Subcutaneous adipose tissue (tissue), 4 donors: ENCODE results near the gene SS18. TPM values are rescaled to one million over a fixed set of nuclear protein-coding genes. Genes with fewer than 3 reads are reported as not detected.

Experiments used
- total RNA-seq, 4 donors: library from RNA; depleted of rRNA; stranded (reverse); fragments of >200 nt; gene quantifications; one replicate each; pipeline ENCODE4 v1.1.0, GENCODE V29; 2016
- TF ChIP-seq, protein P1 (sequence below): fragments of 450-650 bp; IDR thresholded peaks from one replicate; pipeline ENCODE4 v1.5.1; 2016; ENCODE audit warnings: low read depth, mild to moderate bottlenecking, control low read depth, antibody characterized with exemption, moderate library complexity

SS18 gene
- total RNA-seq, 4 donors from 2014 or later = 93.4 to 100 (median 97.8) TPM

GRCh38 chr18:26086959-26087358, 3.5 kb downstream of the SS18 start:
- TF ChIP-seq, protein P1, sequence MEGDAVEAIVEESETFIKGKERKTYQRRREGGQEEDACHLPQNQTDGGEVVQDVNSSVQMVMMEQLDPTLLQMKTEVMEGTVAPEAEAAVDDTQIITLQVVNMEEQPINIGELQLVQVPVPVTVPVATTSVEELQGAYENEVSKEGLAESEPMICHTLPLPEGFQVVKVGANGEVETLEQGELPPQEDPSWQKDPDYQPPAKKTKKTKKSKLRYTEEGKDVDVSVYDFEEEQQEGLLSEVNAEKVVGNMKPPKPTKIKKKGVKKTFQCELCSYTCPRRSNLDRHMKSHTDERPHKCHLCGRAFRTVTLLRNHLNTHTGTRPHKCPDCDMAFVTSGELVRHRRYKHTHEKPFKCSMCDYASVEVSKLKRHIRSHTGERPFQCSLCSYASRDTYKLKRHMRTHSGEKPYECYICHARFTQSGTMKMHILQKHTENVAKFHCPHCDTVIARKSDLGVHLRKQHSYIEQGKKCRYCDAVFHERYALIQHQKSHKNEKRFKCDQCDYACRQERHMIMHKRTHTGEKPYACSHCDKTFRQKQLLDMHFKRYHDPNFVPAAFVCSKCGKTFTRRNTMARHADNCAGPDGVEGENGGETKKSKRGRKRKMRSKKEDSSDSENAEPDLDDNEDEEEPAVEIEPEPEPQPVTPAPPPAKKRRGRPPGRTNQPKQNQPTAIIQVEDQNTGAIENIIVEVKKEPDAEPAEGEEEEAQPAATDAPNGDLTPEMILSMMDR = no peak

GRCh38 chr18:26085056-26085455, 5.4 kb downstream of the SS18 start:
- TF ChIP-seq, protein P1 = no peak

DNA sequence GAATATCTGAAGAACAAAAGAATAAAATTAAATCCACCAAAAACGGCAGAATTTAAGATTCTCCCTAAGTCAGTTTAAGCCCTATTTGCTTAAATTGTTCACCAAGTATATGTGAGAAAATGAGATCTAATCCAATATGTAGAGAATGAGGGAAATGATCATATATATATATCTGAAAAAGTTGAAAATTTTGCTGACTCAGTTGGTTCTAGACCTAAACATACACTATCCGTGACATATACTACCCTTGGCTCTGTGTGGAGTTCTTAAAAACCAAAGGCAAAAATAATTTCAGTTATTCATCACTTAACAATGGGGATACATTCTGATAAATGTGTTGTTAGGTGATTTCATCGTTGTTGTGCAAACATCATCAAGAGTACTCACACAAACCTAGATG, 7.3 kb downstream of the SS18 start:
- TF ChIP-seq, protein P1 = no peak

GRCh38 chr18:26082475-26082874, 7.9 kb downstream of the SS18 start:
- TF ChIP-seq, protein P1 = no peak

DNA sequence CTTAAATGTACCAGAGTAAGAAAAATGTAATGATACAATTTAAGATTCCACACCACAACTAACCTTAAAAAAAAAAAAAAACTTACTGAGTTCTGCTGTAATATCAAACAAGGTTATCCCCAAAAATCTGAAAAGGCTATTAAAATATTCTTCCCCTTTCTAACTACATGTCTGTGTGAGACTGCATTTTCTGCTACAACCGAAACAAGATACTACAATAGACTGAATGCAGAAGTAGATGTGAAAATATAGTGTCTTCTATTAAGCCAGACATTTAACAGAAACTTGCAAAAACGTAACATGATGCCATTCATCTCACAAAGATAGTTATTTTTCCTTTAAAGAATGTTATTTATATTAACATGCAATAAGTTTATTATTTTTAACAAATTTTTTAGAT, 16.2 kb downstream of the SS18 start:
- TF ChIP-seq, protein P1 = no peak

DNA sequence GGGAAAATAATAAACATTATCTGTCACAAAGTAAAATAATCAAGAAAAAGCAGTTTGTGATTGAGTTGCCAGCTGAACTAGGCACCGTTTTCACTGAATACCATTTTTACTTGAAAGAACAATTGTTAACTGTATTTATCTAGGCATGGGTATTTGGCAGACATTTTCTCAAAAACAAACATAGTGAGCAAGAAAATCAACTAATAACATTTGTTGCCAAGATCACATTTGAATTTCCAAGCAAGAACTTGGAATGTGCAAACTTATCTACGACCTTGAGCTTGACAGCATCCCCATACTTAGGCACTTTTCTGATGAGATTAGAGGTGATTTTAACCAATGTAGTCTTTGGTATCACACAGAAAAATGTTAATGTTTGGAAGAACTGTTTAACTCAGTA, 16.7 kb downstream of the SS18 start:
- TF ChIP-seq, protein P1 = no peak

DNA sequence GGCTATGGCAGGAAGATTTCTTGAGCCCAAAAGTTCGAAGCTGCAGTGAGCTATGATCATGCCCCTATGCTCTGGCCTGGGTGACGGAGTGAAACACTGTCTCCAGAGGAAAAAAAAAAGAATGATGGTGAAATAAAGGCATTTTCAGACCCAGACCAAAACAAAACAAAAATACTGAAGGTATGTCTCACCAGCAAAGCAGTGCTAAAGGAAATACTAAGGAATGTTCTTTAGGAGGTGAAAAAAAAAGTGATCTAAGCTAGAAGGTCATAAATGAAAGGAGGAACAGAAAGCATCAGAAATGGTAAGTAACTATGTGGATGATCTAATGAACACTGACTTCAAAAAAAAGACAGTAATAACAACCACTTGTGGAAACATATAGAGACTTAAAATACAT, 18.7 kb downstream of the SS18 start:
- TF ChIP-seq, protein P1 = no peak
